Measurements from ENCODE around the gene FOXL1.

- TF ChIP-seq CTCF (IDR thresholded peaks at IDR 0.05; ENCODE audit: low read length) = no peak
- no peak for TF ChIP-seq EZH2 (IDR thresholded peaks at IDR 0.05; ENCODE audit: borderline replicate concordance, low read length)
These were observed 1.1 kb downstream of the FOXL1 start for GRCh38 chr16:86579268-86580062.
